ENCODE results near the gene GATAD2B.
A peak's percentile ranks its signal among the peaks of the same experiment; 100 is the strongest.
"Not testable (repeated sequence)": the region's sequence is repeated elsewhere in the genome, so short reads cannot be mapped to it uniquely, and the experiment has no call there.

The GATAD2B gene

DNA sequence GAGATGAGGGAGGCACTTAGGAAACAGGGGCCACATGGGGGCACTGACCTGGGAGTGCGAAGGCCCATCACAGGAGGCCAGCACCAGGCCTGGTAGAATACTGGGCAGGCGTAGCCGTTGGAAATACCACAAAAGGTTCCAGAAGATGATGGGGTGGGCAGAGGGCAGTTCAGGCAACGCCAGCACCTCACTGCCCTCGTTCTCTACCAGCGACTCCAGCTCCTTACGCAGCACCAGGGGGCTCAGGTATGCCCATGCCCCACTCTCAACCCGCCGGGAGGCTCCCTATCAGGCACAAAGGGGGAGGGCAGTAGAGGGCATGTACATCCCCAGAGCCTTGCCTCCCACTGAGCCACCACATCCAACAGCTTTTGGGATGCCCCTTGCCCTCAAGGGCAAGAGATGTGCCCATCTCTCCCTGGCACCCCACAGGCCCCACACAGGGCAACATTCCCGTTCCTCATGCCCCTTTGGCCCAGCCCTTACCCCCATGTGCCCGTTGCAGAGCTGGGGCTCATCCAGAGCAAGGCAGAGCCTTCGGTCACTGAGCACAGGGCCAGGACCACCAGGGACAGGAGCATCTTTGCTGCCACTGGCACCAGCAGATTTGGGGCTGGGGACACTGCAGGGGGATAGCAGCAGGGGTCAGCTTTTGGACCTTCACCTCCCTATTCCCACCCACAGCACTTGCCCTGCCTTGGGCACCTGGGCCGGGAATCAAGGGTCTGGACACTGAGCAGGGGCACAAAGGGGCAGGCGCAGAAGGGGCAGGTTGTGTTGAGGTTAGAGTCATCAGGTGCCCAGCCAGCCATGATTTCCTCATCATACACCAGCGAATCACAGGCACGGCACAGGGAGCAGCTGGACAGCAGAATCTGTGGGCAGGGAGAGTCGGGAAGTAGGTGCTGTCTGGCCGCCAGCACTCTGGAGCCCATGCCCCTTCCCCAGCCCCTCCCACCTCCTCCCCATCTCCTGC, 9.7 kb upstream of the GATAD2B start:
- no peak for DNase-seq (ENCODE audit: low read depth, low spot score)

DNA sequence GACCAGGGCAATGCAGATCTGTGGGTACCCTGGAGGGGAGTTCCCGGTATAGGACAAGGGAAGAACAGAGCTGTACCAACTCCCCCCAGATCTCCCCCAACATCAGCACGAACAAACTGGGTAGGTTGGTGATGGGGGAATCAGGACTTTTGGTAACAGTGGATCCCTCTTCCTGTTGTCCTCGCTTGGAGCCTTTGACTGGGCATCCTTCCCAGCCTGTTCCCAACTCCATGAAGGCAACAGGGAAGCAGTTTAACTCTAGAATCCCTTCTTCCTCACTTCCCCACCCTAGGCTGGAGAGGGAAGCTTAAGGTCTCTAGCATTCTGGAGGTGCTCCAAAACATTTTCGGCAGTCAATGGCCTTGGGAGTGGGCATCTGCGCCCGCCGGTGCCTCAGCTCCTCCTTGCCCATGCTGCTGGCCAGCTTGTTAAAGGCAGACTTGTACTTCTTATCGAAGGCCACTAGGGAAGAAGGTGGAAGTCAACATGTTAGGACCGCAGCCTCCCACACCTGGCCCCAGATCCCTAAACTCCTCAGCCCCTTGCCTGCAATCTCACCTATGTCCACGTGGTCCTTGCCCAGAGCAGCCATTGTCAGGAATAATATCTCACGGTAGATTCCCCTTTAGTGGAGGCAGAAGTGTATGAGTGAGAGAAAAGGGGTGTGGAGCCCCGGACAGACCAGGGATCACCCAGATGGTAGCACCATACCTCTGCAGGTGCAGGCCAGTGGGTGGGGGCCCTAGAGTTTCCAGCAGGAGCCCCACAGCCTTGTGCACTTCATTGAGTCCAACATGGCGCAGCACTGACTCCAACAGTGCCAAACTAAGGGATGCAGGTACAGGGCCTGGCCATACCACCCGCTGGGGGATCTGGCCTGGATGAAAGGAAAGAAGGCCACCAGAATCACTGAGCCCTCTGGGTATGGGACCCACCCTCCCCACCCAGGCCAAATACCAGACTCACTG, 7.5 kb upstream of the GATAD2B start:
- no peak for DNase-seq (ENCODE audit: low read depth, low spot score)
- H3K27ac ChIP-seq = no peak overlapping the region

More for the DNA sequence above, 9.7 kb upstream of the GATAD2B start:
- no peak overlapping the region for H3K27ac ChIP-seq

DNA sequence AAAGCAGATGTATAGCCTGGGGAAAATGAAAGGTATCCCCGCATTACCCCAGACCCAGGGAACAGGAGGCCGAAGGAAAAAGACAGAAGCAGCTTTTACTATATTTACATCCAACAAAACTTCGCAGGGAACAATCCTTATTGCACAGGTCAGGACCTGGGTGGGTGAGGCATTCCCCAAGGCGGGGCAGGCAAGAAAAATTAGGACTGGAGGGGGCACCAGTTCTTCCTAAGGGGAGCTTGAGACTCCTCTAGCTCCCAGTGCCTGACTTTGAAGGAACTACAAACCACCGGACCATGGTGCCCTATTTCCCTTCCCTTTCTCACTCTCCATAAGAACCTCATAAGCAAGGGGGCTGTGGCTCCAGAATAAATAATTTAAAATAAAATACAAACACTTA, 6.7 kb upstream of the GATAD2B start:
- no peak overlapping the region for H3K27ac ChIP-seq

DNA sequence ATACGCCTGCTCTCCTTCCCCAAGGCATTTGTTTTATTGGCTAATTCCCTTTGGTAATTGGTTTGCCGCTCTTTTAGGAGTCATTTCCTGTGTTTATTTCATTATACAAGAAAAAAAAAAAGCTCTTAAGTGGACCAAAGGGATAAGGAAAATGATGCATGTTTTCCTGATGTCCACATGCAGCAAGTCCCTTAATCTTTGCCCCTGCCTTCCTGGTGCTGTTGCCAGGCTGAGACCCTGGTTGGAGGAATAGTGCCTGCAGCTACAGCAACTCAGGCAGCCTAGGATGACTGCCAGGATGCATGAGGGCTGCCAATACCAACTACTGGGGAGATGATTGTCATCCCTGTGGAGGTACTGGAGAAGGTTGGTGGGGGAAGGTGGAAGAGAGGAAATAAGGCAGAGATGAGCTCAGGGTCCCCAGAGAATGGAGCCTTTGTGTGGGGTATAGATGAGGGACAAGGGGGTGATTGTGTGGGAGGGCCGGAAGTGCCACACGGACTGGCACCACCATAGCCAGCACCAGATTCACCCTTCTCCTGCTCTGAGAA, 6.1 kb upstream of the GATAD2B start:
- H3K27ac ChIP-seq = no peak overlapping the region
- no peak for DNase-seq (ENCODE audit: low read depth, low spot score)

More for the DNA sequence above, 6.7 kb upstream of the GATAD2B start:
- DNase-seq (ENCODE audit: low read depth, low spot score) = no peak

DNA sequence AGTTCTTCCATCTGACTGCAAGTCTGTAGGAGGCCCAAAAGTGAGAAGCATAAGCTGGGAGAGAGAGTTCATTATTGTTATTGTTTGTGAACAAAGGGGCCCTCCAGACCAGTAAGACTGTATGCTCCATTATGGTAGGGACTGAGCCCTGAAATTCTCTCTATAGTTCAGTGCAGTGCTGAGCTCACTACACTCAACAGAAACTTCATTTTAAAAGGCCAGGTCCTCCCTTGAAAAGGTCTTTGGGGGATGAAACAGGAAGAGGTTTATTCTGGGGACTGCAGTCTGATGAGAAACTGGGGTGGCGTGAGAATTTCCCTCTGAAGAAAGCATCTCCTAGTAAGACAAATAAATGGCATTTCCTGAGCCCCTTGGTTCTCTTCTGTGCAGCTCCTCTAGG, 5.5 kb upstream of the GATAD2B start:
- no peak overlapping the region for H3K27ac ChIP-seq
- no peak for DNase-seq (ENCODE audit: low read depth, low spot score)

DNA sequence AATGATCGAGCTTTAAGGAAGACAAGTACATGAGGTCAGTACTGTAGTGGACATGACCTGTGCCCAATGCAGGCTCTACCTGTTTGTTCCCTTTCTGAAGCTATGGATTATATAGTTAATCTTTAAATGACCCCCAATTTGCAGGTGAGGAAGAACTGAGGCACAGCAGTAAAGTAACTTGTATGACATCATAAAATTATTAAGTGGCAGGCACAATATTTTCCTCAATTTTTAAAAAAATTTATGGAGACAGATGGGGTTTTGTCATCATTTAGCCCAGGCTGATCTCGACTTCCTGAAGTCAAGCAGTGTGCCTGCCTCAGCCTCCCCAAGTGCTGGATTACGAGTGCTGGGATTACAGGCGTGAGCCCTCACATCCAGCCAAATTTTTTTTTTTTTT, 3.6 kb upstream of the GATAD2B start:
- no peak overlapping the region for H3K27ac ChIP-seq
- DNase-seq (ENCODE audit: low read depth, low spot score) = no peak

DNA sequence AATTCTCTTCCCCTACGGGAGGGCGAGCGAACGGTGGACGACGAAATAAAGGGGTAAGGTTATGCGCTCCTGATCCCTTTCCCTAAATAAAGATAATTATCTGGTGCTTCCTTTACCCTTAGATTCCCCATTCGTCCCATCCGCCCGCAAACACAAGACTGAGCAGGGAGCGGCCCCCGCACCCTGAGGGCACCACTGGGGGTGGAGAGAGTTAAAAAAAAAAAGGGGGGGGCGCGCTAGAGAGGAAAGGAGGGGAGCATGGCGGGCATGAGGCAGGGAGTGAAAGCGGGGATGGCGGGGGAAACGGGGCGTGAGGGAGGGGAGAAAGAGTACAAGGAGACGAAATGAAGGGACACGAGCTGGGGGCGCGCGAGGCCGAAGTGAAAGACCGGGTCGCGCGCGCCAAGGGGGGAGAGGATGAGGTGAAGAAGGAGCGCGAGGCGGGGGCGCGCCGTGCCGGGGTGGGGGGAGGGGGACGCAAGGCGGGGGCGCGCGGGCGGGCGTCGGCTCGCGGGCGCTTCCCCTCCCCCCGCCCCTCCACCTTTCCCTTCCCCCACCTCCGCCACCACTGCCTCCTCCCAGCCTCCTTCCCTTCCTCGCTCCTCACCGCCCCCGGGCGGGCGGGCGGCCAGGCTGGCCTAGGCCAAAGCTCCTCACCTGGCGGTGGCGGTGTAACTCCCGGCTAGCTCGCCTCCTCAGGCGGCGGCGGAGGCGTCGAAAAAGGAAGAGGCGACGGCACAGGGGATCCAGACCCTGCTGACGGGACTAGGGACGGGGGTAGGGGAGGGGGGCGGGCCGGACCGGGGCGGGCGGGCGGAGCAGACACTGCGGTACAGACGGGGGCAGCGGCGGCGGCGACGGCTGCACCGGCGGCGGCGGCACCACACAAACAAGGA, 448 bp downstream of the GATAD2B start:
- peak overlapping the region; percentile 88 for H3K27ac ChIP-seq
- no peak for DNase-seq (ENCODE audit: low read depth, low spot score)

DNA sequence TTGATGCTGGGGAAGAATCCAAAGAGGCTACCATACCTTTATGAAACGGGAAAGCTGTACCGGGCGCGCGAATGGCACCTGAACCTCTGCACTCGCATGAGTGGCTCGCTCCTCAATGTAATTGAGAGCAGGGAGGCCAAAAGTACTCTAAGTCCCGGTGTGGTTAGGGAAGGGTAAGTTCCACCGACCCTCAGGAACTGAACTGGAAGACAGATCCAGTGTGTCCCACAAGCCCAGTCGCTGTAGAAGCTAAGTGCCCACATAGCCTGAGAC, 1.0 kb downstream of the GATAD2B start:
- DNase-seq (ENCODE audit: low read depth, low spot score) = no peak
- peak overlapping the region; percentile 88 for H3K27ac ChIP-seq

DNA sequence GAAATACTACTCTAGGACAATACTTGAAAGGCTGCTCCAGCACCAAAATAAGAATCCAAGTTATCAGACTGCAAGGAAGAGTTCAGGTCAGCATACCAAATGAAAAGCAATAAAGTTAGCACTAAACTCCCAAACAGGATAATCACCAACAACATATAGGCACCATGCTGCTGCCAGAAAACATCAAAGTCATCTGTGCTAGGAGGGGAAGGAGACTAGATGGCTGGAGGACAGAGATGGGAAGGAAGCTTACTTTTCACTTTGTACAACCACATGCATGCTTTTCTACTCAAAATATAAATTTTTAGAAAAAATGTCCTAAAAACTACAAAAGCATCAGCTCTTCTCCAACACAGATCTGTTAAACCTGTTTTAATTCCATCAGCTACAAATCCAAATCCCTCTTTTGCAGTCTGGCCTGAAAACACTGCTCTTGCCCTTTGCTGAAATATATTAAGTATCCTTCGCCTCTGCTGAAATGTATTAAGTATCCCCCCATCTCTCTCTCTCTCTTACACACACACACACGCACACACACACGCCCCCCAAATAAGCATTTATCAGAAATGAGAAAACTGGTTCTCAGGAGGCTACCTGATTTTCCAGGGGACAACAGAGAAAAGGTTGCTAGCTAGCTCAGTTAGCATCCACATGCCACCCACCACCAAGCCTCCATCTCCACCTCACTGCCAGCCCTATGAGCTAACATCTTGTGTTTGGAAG, 1.5 kb downstream of the GATAD2B start:
- no peak for DNase-seq (ENCODE audit: low read depth, low spot score)
- peak overlapping the region; percentile 88 for H3K27ac ChIP-seq

DNA sequence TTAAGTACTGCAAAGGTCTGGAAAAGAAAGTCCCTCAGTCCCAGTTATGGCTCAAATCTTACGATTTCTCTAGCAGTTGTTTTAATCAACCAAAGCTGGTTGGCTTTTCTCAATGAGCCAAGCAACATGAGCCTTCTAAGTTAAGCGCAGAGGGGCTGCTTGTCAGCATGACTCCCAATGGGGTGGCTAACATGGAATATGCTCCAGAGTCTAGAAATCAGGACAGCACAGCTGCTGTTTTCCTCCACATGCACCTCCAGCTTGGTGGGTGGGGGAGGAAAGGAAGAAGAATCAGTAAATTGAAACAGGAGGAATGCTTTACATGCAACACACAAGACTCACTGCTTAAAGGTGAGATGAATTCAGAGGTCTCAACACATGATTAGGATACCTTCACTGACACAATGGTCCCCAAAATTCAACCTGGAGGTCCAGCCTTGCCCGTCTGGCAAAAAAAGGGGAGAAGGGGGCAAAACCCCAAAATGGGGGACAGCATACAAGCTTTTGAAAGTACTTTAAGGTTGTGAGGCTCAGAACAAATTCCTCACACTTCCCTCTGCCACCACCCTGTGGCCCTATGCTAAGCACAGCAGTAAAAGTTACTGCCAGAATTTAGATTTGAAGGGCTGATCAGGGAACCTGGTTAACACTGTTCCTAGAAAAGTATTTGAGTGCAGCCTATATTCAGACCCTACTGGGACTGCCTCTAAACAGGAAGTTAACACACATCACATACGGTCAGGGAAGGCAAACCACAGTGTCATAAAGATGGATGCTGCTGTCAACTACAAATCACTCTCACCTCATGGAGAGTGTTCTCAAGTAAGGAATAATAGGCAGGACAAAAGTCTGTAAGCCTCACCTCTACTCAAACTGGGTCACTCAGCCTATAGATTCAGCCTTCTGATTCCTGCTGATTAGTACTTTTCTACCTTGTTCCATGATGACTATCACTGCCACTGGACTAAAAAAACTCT, 2.6 kb downstream of the GATAD2B start:
- no peak overlapping the region for H3K27ac ChIP-seq
- no peak for DNase-seq (ENCODE audit: low read depth, low spot score)

DNA sequence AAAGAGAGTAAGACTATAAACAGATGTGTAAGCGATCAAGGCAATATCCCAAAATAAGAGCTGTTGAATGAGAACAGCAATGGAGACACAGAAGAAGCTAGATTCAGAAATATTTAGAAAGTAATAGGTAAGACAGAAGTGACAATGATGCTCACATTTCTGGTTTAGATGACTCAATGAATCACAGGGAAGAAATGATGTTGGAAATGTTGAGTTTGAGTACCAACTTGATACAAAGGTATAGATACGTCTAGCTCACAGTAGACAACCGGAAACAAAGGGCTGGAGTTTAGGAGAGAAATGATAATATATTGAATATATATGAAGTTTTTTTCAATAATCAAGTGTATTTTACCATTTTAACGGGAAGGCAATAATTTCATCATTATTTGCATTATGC, 6.5 kb downstream of the GATAD2B start:
- DNase-seq (ENCODE audit: low read depth, low spot score) = no peak
- H3K27ac ChIP-seq = no peak overlapping the region

DNA sequence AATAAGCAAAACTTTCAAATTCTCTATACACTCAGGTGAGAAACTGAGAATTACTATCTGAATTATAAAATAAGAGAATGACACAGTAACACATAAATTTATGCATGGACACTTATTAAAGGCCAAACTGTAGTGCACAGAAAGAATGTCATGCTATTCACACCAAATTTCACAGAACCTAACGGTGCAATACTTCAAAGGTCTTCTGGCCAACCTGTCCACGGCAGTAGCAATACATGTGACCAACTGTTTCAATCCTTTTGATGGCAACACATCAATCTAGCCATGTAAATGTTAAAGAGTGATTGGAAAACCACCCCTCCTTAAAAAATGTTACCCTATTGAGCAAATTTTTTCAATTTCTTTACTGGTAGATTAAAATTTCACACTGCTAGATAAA, 10.4 kb downstream of the GATAD2B start:
- DNase-seq (ENCODE audit: low read depth, low spot score) = no peak

DNA sequence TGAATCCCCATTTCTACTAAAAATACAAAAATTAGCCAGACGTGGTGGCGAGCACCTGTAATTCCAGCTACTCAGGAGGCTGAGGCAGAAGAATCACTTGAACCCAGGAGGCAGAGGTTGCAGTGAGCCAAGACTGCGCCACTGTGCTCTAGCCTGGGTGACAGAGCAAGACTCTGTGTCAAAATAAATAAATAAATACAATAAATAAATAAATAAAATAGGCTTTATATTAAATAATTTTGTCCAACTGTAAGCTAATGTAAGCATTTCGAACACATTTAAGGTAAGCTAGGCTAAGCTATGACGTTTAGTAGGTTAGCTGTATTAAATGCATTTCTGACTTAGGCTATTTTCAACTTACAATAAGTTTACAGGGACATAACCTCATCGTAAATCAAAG, 12.2 kb downstream of the GATAD2B start:
- not testable (repeated sequence) for DNase-seq (ENCODE audit: low read depth, low spot score); H3K27ac ChIP-seq

More for the DNA sequence above, 10.4 kb downstream of the GATAD2B start:
- no peak overlapping the region for H3K27ac ChIP-seq

DNA sequence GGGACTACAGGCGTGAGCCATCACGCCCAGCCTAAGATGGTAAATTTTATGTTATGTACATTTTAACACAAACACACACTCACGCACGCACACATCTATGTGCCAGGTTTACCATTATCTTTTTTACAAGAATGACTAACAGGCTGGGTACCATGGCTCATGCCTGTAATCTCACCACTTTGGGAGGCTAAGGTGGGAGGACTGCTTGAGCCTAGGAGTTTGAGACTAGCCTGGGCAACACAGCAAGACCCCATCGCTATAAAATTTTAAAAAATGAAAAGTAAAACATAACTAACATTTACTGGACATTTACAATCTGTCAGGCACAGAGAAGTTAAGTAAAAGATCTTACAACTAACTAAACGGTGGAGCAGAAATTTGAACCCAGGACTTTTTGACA, 14.7 kb downstream of the GATAD2B start:
- H3K27ac ChIP-seq = no peak overlapping the region
- no peak for DNase-seq (ENCODE audit: low read depth, low spot score)

DNA sequence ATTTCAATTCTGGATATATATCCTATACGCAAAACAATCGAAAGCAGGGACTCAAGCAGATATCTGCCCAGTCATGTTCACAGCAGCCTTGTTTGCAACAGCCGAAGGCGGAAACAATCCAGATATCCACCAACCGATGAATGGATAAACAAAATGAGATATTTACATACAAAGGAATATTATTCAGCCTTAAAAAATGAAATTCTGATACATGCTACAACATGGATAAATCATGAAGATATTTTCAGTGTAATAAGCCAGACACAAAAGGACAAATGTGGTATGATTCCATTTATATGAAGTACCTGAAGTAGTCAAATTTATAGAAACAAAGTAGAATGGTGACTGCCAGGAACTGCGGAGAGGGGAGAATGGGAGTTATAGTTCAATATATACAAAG, 15.6 kb downstream of the GATAD2B start:
- no peak for DNase-seq (ENCODE audit: low read depth, low spot score)
- no peak overlapping the region for H3K27ac ChIP-seq

DNA sequence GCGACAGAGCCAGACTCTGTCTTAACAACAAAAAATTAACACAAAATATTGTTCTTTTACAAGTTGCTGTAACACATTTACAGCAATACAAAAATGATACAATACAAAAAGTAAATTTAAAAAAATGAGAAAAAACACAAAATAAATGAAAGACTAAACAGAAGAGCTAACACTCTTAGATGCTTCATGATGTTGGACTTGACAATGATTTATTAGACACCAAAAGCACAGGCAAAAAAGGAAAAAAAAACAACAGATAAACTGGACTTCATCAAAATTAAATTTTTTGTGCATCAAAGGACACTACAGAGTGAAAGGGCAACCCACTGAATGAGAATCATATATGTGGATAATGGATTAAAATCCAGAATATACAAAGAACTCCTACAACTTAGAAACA, 16.4 kb downstream of the GATAD2B start:
- DNase-seq (ENCODE audit: low read depth, low spot score) = no peak
- peak overlapping the region; percentile 22 for H3K27ac ChIP-seq

DNA sequence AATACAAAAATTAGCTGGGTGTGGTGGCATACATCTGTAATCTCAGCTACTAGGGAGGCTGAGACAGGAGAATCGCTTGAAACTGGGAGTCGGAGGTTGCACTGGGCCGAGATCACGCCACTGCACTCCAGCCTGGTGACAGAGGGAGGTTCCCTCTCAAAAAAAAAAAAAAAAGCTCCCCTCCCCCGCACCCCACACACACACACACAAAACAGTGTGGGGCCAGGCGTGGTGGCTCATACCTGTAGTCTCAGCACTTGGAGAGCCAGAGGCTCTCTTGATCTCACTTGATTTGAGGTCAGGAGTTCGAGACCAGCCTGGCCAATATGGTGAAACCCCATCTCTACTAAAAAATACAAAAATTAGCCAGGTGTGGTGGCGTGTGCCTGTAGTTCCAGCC, 16.9 kb downstream of the GATAD2B start:
- peak overlapping the region; percentile 22 for H3K27ac ChIP-seq
- DNase-seq (ENCODE audit: low read depth, low spot score) = not testable (repeated sequence)

DNA sequence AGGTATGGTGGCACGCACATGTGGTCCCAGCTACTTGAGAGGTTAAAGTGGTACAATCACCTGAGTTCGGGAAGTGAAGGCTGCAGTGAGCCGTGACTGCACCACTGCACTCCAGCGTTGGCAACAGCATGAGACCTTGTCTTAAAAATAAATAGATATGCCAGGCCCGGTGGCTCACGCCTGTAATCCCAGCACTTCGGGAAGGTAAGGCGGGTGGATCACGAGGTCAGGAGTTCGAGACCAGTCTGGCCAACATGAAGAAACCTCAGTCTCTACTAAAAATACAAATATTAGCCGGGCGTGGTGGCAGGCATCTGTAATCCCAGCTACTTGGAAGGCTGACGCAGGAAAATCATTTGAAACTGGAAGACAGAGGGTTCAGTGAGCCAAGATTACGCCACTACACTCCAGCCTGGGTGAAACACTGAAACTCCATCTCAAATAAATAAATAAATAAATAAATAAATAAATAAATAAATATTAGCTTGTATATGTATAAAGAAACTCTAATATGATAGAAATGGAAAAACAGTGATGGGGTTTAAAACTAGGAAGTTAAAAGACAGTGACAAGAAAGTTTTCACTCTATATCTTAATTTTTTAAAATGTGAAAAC, 18.8 kb downstream of the GATAD2B start:
- no peak overlapping the region for H3K27ac ChIP-seq
- no peak for DNase-seq (ENCODE audit: low read depth, low spot score)

Measured in epithelial cell of prostate (primary cell).